Panc1 (cell line): ENCODE results near the gene SIVA1. TPM values are rescaled to one million over a fixed set of nuclear protein-coding genes. Genes with fewer than 3 reads are reported as not detected.

Source experiments
- ATAC-seq: fragments of 200-7000 bp; cut with Tn5 transposase; 2 replicates; pipeline ENCODE4 v1.9.1; 2020; ENCODE audit warnings: mild to moderate bottlenecking, moderate library complexity
- BruUV-seq: library from RNA; stranded (reverse); fragments of 400-500 nt; replicated peaks from 2 replicates; lab custom pipeline; 2021; lab: Mats Ljungman, UMichigan
- CTCF ChIA-PET: fragments of 300-600 bp; sonication (Branson Sonifier 250); formaldehyde crosslinking; loops from one replicate; lab custom pipeline; 2022; ENCODE audit warnings: antibody characterized with exemption; lab: Charles Lee
- POLR2A ChIA-PET: fragments of 300-600 bp; sonication (Branson Sonifier 250); formaldehyde crosslinking; loops from one replicate; lab custom pipeline; 2022; ENCODE audit warnings: antibody characterized with exemption; lab: Charles Lee
- DNase-seq: peaks from one replicate; pipeline ENCODE4 v3.0.0-alpha.2; 2010; ENCODE audit warnings: low read depth, low spot score
- H3K27ac ChIP-seq: 2 replicates; pipeline ENCODE4 v1.5.1; 2011; ENCODE audit warnings: mild to moderate bottlenecking, low read length, inconsistent platforms
- H3K27me3 ChIP-seq: fragments of 200-500 bp; sonication (Bioruptor generic); 2 replicates; pipeline ENCODE4 v1.6.0; 2014; ENCODE audit warnings: low read length, inconsistent platforms; ENCODE audit not compliant: control insufficient read depth, insufficient read depth
- H3K36me3 ChIP-seq: fragments of 200-500 bp; sonication (Bioruptor generic); 2 replicates; pipeline ENCODE4 v1.5.1; 2014; ENCODE audit warnings: inconsistent platforms, mild to moderate bottlenecking, low read length, moderate library complexity; ENCODE audit not compliant: control insufficient read depth, insufficient read depth
- H3K4me1 ChIP-seq: 2 replicates; pipeline ENCODE4 v1.5.1; 2011; ENCODE audit warnings: inconsistent platforms, mild to moderate bottlenecking, low read length, moderate library complexity; ENCODE audit not compliant: control insufficient read depth, insufficient read depth
- H3K4me3 ChIP-seq, 2 experiments: 2 replicates each; pipeline ENCODE4 v1.5.1; 2011 to 2012; ENCODE audit warnings: low read depth in 2 of 2, low read length in 2 of 2, mild to moderate bottlenecking in 2 of 2, inconsistent platforms in 1 of 2, moderate library complexity in 1 of 2
- H3K9me3 ChIP-seq: fragments of 200-500 bp; sonication (Bioruptor generic); 2 replicates; pipeline ENCODE4 v1.5.1; 2014; ENCODE audit warnings: low read depth, mild to moderate bottlenecking, inconsistent platforms, low read length, moderate library complexity; ENCODE audit not compliant: control insufficient read depth, insufficient read depth
- POLR2AphosphoS5 ChIP-seq: IDR thresholded peaks from 2 replicates; pipeline ENCODE4 v1.6.1; 2012; ENCODE audit warnings: mild to moderate bottlenecking, low read depth, low read length, moderate library complexity
- SIN3A ChIP-seq: IDR thresholded peaks from 2 replicates; pipeline ENCODE4 v1.6.1; 2012; ENCODE audit warnings: low read depth, mild to moderate bottlenecking, low read length, moderate library complexity, borderline replicate concordance; ENCODE audit not compliant: insufficient read depth
- TCF7L2 ChIP-seq: IDR thresholded peaks from 2 replicates; pipeline ENCODE4 v1.6.1; 2011; ENCODE audit warnings: mild to moderate bottlenecking, low read depth, low read length, inconsistent platforms
- in situ Hi-C: cut with HindIII; loops from 2 replicates; pipeline ENCODE4 v1.10.0; 2016; ENCODE audit warnings: low sequenced_read_pairs, low pct_unique_long_range_greater_than_20kb
- intact Hi-C: fragments of 100-400 bp; cut with micrococcal nuclease; formaldehyde crosslinking; loops from one replicate; pipeline ENCODE4 v1.10.0; 2022; ENCODE audit not compliant: unreplicated experiment
- total RNA-seq: library from RNA; stranded (reverse); gene quantifications from one replicate; pipeline ENCODE4 v1.2.1, GENCODE V29; 2021; ENCODE audit not compliant: unreplicated experiment
- TF ChIP-seq, protein P1 (sequence below): fragments of 450-650 bp; IDR thresholded peaks from 2 replicates; pipeline ENCODE4 v1.5.1; 2017; ENCODE audit warnings: mild to moderate bottlenecking
- TF ChIP-seq, protein P2 (sequence below), 2 experiments: IDR thresholded peaks; 2 replicates each; pipeline ENCODE4 v1.6.1; 2011 to 2012; ENCODE audit warnings: low read depth in 2 of 2, control low read depth in 1 of 2, low read length in 1 of 2, mild to moderate bottlenecking in 1 of 2, moderate library complexity in 1 of 2; ENCODE audit not compliant: insufficient read depth in 1 of 2

The SIVA1 gene
- total RNA-seq, 1 experiment from 2014 or later: 100 TPM

DNA sequence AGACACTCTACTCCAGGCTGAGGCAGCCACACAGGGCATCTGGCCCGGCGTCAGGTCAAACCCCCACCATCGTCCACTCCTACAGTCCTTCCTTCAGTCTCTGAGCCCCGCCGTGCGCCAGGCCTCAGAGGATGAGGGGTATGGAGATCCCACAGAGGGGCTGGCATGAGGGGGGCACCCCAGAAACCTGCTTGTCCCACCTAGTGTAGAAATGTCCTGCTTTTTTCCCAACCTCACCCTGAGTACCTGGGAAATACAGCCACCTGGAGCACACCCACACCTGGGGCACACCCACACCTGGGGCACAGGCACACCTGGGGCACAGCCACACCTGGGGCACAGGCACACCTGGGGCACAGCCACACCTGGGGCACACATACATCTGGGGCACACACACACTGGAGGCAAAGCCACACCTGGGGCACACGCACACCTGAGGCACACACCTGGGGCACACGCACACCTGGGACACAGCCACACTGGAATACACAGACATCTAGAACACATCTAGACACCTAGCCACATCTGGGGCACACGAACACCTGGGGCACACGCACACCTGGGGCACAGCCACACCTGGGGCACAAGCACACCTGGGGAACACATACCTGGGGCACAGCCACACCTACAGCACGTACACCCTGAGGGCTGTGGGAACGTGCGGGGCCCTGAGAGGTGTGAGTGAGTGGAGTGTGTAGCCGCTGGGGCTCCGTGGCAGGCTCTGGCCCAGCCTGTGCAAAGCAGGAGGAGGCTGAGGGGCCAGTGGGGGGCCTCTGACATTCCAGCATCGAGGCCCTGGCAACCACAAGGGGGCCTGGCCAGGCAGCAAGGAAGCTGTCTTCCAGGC, 24.2 kb downstream of the SIVA1 start:
- no TSS peak for BruUV-seq
- H3K27ac ChIP-seq: no peak overlapping the region
- DNase-seq (no peak), ATAC-seq (no peak)
- TF ChIP-seq, protein P1, sequence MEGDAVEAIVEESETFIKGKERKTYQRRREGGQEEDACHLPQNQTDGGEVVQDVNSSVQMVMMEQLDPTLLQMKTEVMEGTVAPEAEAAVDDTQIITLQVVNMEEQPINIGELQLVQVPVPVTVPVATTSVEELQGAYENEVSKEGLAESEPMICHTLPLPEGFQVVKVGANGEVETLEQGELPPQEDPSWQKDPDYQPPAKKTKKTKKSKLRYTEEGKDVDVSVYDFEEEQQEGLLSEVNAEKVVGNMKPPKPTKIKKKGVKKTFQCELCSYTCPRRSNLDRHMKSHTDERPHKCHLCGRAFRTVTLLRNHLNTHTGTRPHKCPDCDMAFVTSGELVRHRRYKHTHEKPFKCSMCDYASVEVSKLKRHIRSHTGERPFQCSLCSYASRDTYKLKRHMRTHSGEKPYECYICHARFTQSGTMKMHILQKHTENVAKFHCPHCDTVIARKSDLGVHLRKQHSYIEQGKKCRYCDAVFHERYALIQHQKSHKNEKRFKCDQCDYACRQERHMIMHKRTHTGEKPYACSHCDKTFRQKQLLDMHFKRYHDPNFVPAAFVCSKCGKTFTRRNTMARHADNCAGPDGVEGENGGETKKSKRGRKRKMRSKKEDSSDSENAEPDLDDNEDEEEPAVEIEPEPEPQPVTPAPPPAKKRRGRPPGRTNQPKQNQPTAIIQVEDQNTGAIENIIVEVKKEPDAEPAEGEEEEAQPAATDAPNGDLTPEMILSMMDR: no peak
- TF ChIP-seq POLR2AphosphoS5 (no peak), TCF7L2 (no peak), SIN3A (no peak)
- TF ChIP-seq, protein P2, sequence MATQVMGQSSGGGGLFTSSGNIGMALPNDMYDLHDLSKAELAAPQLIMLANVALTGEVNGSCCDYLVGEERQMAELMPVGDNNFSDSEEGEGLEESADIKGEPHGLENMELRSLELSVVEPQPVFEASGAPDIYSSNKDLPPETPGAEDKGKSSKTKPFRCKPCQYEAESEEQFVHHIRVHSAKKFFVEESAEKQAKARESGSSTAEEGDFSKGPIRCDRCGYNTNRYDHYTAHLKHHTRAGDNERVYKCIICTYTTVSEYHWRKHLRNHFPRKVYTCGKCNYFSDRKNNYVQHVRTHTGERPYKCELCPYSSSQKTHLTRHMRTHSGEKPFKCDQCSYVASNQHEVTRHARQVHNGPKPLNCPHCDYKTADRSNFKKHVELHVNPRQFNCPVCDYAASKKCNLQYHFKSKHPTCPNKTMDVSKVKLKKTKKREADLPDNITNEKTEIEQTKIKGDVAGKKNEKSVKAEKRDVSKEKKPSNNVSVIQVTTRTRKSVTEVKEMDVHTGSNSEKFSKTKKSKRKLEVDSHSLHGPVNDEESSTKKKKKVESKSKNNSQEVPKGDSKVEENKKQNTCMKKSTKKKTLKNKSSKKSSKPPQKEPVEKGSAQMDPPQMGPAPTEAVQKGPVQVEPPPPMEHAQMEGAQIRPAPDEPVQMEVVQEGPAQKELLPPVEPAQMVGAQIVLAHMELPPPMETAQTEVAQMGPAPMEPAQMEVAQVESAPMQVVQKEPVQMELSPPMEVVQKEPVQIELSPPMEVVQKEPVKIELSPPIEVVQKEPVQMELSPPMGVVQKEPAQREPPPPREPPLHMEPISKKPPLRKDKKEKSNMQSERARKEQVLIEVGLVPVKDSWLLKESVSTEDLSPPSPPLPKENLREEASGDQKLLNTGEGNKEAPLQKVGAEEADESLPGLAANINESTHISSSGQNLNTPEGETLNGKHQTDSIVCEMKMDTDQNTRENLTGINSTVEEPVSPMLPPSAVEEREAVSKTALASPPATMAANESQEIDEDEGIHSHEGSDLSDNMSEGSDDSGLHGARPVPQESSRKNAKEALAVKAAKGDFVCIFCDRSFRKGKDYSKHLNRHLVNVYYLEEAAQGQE (IDR thresholded peaks at IDR 0.05; ENCODE audit: insufficient read depth in 1 of 2, low read depth in 2 of 2, low read length in 1 of 2): no peak
- no peaks in the 10 kb centered on the region for H3K27me3 ChIP-seq
- in situ Hi-C loops: no loop called here
- ChIA-PET CTCF (no interaction called here), POLR2A (no interaction called here)
- intact Hi-C loops: no loop called here
- no peaks in the 10 kb centered on the region for H3K9me3 ChIP-seq
- H3K36me3 ChIP-seq: no peaks in the 10 kb centered on the region; the same call in 1 of the 2 replicates
- H3K4me3 ChIP-seq: no peak overlapping the region
- no peaks in the 10 kb centered on the region for H3K4me1 ChIP-seq

DNA sequence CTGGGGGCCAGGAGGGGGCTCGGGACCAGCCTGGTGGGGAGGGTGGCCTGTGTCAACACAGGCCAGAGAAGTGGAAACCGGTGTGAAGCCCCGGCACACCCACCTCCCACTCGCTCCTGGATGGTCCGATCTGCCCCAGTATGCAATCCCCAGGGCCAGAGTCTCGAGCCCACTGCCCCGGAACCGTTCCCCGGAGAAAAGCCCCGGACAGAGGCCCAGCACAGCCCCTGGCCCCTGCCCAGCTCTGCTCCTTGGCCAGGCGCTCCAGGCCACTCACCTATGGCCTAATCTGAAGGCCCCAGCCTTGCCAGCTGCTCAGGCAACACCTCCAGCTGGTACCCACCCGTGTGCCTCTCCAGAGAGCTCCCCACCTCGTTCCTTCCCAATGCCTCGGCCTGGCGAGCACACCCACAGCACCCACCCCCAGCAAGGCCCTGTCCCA, 24.9 kb downstream of the SIVA1 start:
- ChIA-PET CTCF (no interaction called here), POLR2A (no interaction called here)
- DNase-seq: no peak
- BruUV-seq: no TSS peak
- no peak for ATAC-seq
- Histone ChIP-seq H3K36me3 (no peaks in the 10 kb centered on the region; the same call in 1 of the 2 replicates), H3K4me1 (no peaks in the 10 kb centered on the region), H3K4me3 (no peak overlapping the region), H3K27ac (no peak overlapping the region), H3K9me3 (no peaks in the 10 kb centered on the region), H3K27me3 (no peaks in the 10 kb centered on the region)
- in situ Hi-C loops (no loop called here), intact Hi-C loops (no loop called here)
- TF ChIP-seq, protein P1: no peak
- TF ChIP-seq TCF7L2 (no peak), SIN3A (no peak), POLR2AphosphoS5 (no peak)
- TF ChIP-seq, protein P2 (IDR thresholded peaks at IDR 0.05; ENCODE audit: insufficient read depth in 1 of 2, low read depth in 2 of 2, low read length in 1 of 2): no peak
